Lower lobe of right lung (tissue), 2 donors: ENCODE data around the gene NINL. TPM values are rescaled to one million over a fixed set of nuclear protein-coding genes. Genes with fewer than 3 reads are reported as not detected.
"Not testable (repeated sequence)": the region's sequence is repeated elsewhere in the genome, so short reads cannot be mapped to it uniquely, and the experiment has no call there.

Source experiments
- ATAC-seq, 2 donors: fragments of 200-7000 bp; cut with Tn5 transposase; one replicate each; pipeline ENCODE4 v1.9.1; 2020 to 2022; ENCODE audit warnings: mild to moderate bottlenecking in 2 of 2, moderate library complexity in 2 of 2
- DNase-seq: peaks from one replicate; pipeline ENCODE4 v3.0.0-alpha.2; 2020
- H3K27ac ChIP-seq: fragments of 200-600 bp; one replicate; pipeline ENCODE4 v1.8.0; 2022
- H3K27me3 ChIP-seq: fragments of 200-600 bp; one replicate; pipeline ENCODE4 v1.8.0; 2022; ENCODE audit warnings: low read depth
- H3K36me3 ChIP-seq: fragments of 200-600 bp; one replicate; pipeline ENCODE4 v1.8.0; 2022; ENCODE audit warnings: mild to moderate bottlenecking
- H3K4me1 ChIP-seq: fragments of 200-600 bp; one replicate; pipeline ENCODE4 v1.8.0; 2022
- H3K4me3 ChIP-seq: fragments of 200-600 bp; one replicate; pipeline ENCODE4 v1.8.0; 2022; ENCODE audit warnings: mild to moderate bottlenecking
- H3K9me3 ChIP-seq: fragments of 200-600 bp; one replicate; pipeline ENCODE4 v1.8.0; 2022
- intact Hi-C: fragments of 100-400 bp; cut with DNase I; formaldehyde crosslinking; loops from one replicate; pipeline ENCODE4 v1.11.0; 2022
- total RNA-seq: library from RNA; stranded (reverse); fragmentation: NEBNext Ultra II Directional; extraction: Animal tissue kit (Norgen Biotek cat#: 25700); gene quantifications from one replicate; pipeline ENCODE4 v1.2.1, GENCODE V29; 2021
- TF ChIP-seq, protein P1 (sequence below): fragments of 200-600 bp; IDR thresholded peaks from one replicate; pipeline ENCODE4 v1.8.0; 2022; ENCODE audit warnings: antibody characterized with exemption, mild to moderate bottlenecking
- donor health status: DM: no; HTN: yes; CAD: no; lungs with severe emphysema.

NINL gene
- total RNA-seq, 1 donor from 2014 or later = 10.7 TPM

DNA sequence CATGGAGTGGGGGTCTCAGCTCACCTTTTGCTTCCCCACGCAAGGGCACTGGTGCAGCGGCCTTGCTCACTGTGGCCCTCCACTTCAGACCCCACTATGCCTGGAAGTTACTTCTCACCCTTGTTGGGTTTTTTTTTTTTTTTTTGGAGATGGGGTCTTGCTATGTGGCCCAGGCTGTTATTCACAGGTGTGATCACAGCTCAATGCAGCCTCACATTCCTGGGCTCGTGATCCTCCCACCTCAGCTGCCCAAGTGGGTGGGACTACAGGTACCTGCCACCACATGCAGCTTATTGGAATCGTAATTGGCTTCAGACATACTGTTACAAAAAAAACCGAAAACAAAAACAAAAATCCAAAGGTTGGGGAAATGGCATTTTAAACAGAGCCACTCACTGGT is 32.4 kb downstream of the NINL start:
- H3K4me1 ChIP-seq = peaks cover 17% of the 10 kb centered on the region
- H3K9me3 ChIP-seq = no peaks in the 10 kb centered on the region
- DNase-seq (no peak), ATAC-seq (no peak)
- H3K4me3 ChIP-seq = no peak overlapping the region
- TF ChIP-seq, protein P1, sequence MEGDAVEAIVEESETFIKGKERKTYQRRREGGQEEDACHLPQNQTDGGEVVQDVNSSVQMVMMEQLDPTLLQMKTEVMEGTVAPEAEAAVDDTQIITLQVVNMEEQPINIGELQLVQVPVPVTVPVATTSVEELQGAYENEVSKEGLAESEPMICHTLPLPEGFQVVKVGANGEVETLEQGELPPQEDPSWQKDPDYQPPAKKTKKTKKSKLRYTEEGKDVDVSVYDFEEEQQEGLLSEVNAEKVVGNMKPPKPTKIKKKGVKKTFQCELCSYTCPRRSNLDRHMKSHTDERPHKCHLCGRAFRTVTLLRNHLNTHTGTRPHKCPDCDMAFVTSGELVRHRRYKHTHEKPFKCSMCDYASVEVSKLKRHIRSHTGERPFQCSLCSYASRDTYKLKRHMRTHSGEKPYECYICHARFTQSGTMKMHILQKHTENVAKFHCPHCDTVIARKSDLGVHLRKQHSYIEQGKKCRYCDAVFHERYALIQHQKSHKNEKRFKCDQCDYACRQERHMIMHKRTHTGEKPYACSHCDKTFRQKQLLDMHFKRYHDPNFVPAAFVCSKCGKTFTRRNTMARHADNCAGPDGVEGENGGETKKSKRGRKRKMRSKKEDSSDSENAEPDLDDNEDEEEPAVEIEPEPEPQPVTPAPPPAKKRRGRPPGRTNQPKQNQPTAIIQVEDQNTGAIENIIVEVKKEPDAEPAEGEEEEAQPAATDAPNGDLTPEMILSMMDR = no peak
- H3K36me3 ChIP-seq = no peaks in the 10 kb centered on the region
- no peak overlapping the region for H3K27ac ChIP-seq
- intact Hi-C loops = no loop called here
- H3K27me3 ChIP-seq = no peaks in the 10 kb centered on the region

DNA sequence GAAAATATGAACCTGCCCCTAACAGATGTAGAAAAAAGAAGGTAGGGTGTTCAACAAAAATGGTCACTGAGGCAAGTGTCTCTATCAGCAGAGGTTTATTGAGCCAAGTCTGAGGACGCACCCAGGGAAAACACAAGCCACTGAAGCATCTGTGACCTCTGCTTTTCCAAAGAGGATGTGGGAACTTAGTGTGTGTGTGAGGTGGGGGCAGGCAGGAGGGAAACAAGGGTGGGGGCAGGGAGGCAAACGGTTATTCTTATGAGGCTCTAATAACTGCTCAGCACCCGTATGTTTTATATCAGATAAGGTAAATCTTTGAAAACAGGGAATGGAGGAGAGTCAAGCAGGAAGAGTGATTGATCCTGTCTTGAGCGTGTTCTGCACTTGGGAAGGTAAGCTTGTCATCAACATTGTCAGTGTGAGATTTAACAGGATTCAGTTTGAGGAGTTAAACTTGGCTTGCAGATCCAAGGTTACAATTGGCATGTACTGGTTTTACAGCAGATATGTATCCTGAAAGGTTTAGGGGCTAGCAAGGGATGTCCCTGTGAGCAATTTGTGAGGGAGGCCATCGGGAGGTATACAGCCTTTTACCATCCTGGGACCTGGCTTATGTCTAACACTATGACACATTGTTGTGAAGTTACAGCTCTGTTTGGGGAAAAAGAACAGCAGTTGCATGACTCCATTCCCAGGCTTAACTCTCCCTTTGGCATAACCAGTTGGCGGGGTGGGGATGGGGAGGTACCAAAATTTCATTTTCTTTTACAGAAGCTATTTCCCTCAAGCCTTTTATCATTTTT is 33.7 kb downstream of the NINL start:
- DNase-seq (no peak), ATAC-seq (no peak)
- H3K4me3 ChIP-seq = no peak overlapping the region
- no peak overlapping the region for H3K27ac ChIP-seq
- H3K27me3 ChIP-seq = no peaks in the 10 kb centered on the region
- no peaks in the 10 kb centered on the region for H3K9me3 ChIP-seq
- intact Hi-C loops = no loop called here
- TF ChIP-seq, protein P1 = no peak
- H3K4me1 ChIP-seq = peaks cover 17% of the 10 kb centered on the region
- no peaks in the 10 kb centered on the region for H3K36me3 ChIP-seq

DNA sequence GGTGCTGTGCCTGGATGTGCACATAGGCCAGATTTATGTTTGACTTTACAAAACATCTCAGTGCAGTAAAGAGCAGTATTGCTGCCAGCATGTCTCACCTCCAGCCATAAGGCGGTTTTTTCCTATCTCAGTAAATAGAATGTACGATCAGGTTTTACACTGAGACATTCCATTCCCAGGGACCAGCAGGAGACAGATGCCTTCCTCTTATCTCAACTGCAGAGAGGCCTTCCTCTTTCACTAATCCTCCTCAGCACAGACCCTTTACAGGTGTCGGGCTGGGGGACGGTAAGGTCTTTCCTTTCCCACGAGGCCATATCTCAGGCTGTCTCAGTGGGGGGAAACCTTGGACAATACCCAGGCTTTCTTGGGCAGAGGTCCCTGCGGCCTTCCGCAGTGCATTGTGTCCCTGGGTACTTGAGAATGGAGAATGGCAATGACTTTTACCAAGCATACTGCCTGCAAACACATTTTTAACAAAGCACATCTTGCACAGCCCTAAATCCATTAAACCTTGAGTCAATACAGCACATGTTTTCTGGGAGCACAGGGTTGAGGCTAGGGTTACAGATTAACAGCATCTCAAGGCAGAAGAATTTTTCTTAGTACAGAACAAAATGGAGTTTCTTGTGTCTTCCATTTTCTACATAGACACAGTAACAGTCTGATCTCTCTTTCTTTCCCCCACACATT is 34.5 kb downstream of the NINL start:
- H3K4me3 ChIP-seq, H3K27ac ChIP-seq, ATAC-seq, H3K9me3 ChIP-seq, H3K27me3 ChIP-seq, intact Hi-C loops, H3K36me3 ChIP-seq, DNase-seq: not testable (repeated sequence)
- H3K4me1 ChIP-seq = peaks cover 19% of the 10 kb centered on the region

DNA sequence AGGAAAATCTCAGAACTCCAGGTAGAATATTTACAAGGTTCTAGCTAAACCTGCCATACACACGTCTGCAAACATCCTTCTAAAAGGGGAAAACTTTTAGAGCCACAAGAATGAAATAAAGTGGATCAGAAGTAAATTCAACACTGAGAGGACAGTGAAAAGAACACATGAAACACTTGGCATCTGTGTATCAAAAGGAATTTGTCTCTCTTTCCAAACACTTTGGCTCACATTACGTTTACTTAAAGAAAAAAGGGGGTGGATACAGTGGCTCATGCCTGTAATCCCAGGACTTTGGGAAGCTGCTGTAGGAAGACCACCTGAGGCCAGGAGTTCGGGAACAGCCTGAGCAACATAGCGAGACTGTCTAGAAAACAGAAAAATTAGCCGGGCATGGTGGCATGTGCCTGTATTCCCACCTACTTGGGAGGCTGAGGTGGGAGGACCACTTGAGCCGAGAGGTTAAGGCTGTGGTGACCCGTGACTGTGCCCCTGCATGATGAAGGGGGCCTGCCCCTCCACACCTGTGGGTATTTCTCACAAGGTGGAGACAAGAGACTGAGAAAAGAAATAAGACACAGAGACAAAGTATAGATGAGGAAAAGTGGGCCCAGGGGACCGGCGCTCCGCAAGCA is 35.4 kb downstream of the NINL start:
- ATAC-seq (no peak), DNase-seq (no peak)
- no peak overlapping the region for H3K27ac ChIP-seq
- no peak overlapping the region for H3K4me3 ChIP-seq
- TF ChIP-seq, protein P1 = no peak
- no peaks in the 10 kb centered on the region for H3K27me3 ChIP-seq
- no peaks in the 10 kb centered on the region for H3K9me3 ChIP-seq
- intact Hi-C loops = no loop called here
- peaks cover 27% of the 10 kb centered on the region for H3K4me1 ChIP-seq
- no peaks in the 10 kb centered on the region for H3K36me3 ChIP-seq

DNA sequence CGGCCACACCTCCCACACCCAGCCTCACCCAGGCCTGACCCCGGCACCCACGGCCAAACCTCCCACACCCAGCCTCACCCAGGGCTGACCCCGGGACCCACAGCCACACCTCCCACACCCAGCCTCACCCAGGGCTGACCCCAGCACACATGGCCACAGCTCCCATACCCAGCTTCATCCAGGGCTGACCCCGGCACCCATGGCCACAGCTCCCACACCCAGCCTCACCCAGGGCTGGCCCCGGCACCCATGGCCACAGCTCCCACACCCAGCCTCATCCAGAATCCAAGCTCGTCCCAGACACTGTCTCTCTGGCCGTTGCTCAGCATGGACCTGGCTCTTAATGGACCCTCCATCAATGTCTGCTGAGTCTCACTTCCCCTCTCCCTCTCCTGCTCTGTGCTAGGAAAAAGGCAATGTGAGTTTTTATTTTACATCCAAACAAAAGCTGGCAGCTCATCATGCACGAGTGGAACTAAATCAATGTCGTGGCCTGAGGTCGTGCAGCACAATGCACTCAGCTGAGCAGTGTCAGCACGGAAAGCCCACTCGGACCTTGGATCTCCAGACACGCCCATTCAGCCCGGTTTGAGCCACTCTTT is 36.1 kb downstream of the NINL start:
- TF ChIP-seq, protein P1 = no peak
- Histone ChIP-seq H3K27me3 (no peaks in the 10 kb centered on the region), H3K36me3 (no peaks in the 10 kb centered on the region), H3K4me1 (peaks cover 34% of the 10 kb centered on the region), H3K27ac (no peak overlapping the region), H3K9me3 (no peaks in the 10 kb centered on the region), H3K4me3 (no peak overlapping the region)
- intact Hi-C loops = no loop called here
- no peak for ATAC-seq
- DNase-seq = no peak
